Vagina (tissue), 2 donors: ENCODE results near the gene TEX2. TPM values are rescaled to one million over a fixed set of nuclear protein-coding genes. Genes with fewer than 3 reads are reported as not detected.
A peak's percentile ranks its signal among the peaks of the same experiment; 100 is the strongest.
"Not testable (repeated sequence)": the region's sequence is repeated elsewhere in the genome, so short reads cannot be mapped to it uniquely, and the experiment has no call there.

Source experiments
- DNase-seq, 2 donors: peaks; one replicate each; pipeline ENCODE4 v3.0.0-alpha.2; 2017; ENCODE audit errors: extremely low spot score in 2 of 2
- H3K27ac ChIP-seq: fragments of 200-600 bp; sonication (generic); one replicate; pipeline ENCODE4 v1.5.1; 2019
- H3K27me3 ChIP-seq: fragments of 200-600 bp; sonication (generic); one replicate; pipeline ENCODE4 v1.5.1; 2019
- H3K36me3 ChIP-seq, 2 donors: fragments of 200-600 bp; sonication (generic); one replicate each; pipeline ENCODE4 v1.5.1; 2017 to 2019
- H3K4me1 ChIP-seq: fragments of 200-600 bp; sonication (generic); one replicate; pipeline ENCODE4 v1.5.1; 2019
- H3K4me3 ChIP-seq, 2 donors: fragments of 200-600 bp; sonication (generic); 1 replicate in 1 of 2; 2 replicates in 1 of 2; pipeline ENCODE4 v1.5.1; 2016 to 2019
- H3K9me3 ChIP-seq: fragments of 200-600 bp; sonication (generic); one replicate; pipeline ENCODE4 v1.5.1; 2019
- POLR2A ChIP-seq, 2 donors: fragments of 450-650 bp; IDR thresholded peaks; one replicate each; pipeline ENCODE4 v1.6.1; 2017; ENCODE audit warnings: antibody characterized with exemption in 2 of 2, mild to moderate bottlenecking in 2 of 2, moderate library complexity in 2 of 2
- POLR2AphosphoS5 ChIP-seq, 2 donors: sonication (generic); formaldehyde crosslinking; IDR thresholded peaks; one replicate each; pipeline ENCODE4 v1.9.0; 2017; ENCODE audit warnings: antibody characterized with exemption in 2 of 2, mild to moderate bottlenecking in 2 of 2, low read depth in 1 of 2; ENCODE audit not compliant: insufficient read depth in 1 of 2
- intact Hi-C: fragments of 100-400 bp; cut with DNase I; formaldehyde crosslinking; loops from one replicate; pipeline ENCODE4 v1.15.1; 2023
- total RNA-seq: library from RNA; depleted of rRNA; stranded (reverse); fragments of >200 nt; gene quantifications from one replicate; pipeline ENCODE4 v1.2.3, GENCODE V29; 2016
- TF ChIP-seq, protein P1 (sequence below), 3 experiments: fragments of 450-650 bp in 2 of 3; fragments of 200-600 bp in 1 of 3; sonication (generic) in 1 of 3; IDR thresholded peaks; one replicate each; pipeline ENCODE4 v1.5.1; 2017 to 2019; ENCODE audit warnings: antibody characterized with exemption in 3 of 3, mild to moderate bottlenecking in 2 of 3, moderate library complexity in 2 of 3

The TEX2 gene
- total RNA-seq, 1 donor from 2014 or later = 32.4 TPM

DNA sequence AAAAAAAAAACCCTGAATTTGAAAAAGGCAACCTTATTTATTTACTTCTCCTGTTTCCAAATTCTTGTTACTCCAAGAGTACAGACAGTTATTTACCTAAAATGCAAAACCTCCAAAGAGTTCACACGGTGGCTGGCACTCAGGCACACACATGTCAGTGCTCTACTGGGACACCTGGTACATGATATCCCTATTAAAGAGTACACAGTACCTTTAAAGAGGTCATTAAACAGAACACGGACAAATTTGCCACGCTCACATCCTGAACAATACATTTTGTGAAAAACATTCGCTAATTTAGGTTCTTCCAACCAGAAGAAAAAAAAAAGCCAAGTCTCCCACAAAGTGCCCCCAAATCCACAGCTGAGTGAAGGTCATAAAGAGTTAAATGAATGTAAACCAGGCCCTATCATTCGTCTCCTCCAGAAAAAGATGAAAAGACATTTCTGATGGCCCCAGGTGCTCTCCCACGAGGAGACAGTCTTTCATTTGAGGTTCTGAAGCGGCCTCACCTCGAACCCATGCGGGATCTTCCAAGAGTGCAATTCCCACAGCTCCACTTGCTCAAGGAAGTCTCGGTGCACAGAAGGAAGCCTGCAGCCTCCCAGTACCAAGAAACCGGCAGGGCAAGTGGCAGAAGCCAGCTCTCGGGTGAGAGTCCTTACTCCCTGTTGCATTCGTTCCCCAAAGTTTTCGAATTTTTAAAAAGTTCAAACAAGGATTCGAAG, 134.1 kb downstream of the TEX2 start:
- Histone ChIP-seq H3K36me3 (no peaks in the 10 kb centered on the region), H3K4me3 (peak overlapping the region; percentile 82 to 95), H3K27me3 (no peaks in the 10 kb centered on the region), H3K4me1 (peaks cover 51% of the 10 kb centered on the region), H3K27ac (peak overlapping the region; percentile 89), H3K9me3 (no peaks in the 10 kb centered on the region)
- intact Hi-C loops = no loop called here
- DNase-seq = peak in 1 of 2 donors; percentile 86
- TF ChIP-seq POLR2A (IDR thresholded peaks at IDR 0.05) = no peak
- TF ChIP-seq, protein P1, sequence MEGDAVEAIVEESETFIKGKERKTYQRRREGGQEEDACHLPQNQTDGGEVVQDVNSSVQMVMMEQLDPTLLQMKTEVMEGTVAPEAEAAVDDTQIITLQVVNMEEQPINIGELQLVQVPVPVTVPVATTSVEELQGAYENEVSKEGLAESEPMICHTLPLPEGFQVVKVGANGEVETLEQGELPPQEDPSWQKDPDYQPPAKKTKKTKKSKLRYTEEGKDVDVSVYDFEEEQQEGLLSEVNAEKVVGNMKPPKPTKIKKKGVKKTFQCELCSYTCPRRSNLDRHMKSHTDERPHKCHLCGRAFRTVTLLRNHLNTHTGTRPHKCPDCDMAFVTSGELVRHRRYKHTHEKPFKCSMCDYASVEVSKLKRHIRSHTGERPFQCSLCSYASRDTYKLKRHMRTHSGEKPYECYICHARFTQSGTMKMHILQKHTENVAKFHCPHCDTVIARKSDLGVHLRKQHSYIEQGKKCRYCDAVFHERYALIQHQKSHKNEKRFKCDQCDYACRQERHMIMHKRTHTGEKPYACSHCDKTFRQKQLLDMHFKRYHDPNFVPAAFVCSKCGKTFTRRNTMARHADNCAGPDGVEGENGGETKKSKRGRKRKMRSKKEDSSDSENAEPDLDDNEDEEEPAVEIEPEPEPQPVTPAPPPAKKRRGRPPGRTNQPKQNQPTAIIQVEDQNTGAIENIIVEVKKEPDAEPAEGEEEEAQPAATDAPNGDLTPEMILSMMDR (IDR thresholded peaks at IDR 0.05) = no peak
- TF ChIP-seq POLR2AphosphoS5 (IDR thresholded peaks at IDR 0.05; ENCODE audit: insufficient read depth in 1 of 2, low read depth in 1 of 2) = no peak

DNA sequence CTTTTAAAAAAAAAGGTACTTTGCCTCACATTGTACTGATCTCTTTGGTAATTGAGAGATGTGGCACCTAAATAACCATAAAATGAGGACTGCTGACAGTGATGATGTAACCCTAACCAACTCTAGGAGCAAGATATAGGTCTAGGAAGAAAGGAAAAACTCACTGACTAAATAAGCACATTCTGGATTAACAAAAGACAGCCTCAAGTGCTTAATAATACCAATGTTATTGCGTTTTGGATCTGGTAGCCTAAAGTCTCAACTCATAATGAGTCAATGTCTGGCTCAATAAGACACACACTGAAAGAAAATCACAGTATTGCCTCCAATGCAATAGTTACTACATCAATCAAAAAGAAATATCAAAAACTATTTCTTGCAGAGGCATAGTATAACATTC, 136.1 kb downstream of the TEX2 start:
- intact Hi-C loops = no loop called here
- peaks cover 55% of the 10 kb centered on the region for H3K4me1 ChIP-seq

DNA sequence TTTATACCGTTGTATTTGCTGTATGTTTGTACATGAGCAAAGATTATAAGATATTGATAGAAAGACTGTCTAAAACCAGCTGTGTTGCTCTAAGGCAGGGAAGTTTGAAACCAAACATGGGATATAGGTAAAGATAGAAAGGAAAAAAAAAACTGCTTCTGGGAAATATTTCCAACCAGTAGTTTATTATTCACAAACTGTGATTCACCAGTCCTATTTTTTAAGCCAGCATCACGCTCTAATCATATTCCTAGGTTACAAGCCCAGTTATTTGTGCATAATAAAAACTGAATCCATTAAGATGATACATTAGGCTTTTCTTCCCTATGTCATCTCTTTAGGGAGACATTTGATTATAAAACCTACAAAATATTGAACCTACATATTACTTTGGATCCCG, 137.1 kb downstream of the TEX2 start:
- H3K4me1 ChIP-seq = peaks cover 57% of the 10 kb centered on the region
- H3K27me3 ChIP-seq = no peaks in the 10 kb centered on the region
- H3K36me3 ChIP-seq = no peaks in the 10 kb centered on the region
- H3K4me3 ChIP-seq = no peak overlapping the region
- DNase-seq = no peak
- no peaks in the 10 kb centered on the region for H3K9me3 ChIP-seq
- intact Hi-C loops = no loop called here
- H3K27ac ChIP-seq = no peak overlapping the region
- TF ChIP-seq POLR2A (IDR thresholded peaks at IDR 0.05) (no peak), POLR2AphosphoS5 (IDR thresholded peaks at IDR 0.05; ENCODE audit: insufficient read depth in 1 of 2, low read depth in 1 of 2) (no peak)
- TF ChIP-seq, protein P1 (IDR thresholded peaks at IDR 0.05) = no peak

More for the DNA sequence above, 136.1 kb downstream of the TEX2 start:
- TF ChIP-seq POLR2A (IDR thresholded peaks at IDR 0.05) (no peak), POLR2AphosphoS5 (IDR thresholded peaks at IDR 0.05; ENCODE audit: insufficient read depth in 1 of 2, low read depth in 1 of 2) (no peak)
- TF ChIP-seq, protein P1 (IDR thresholded peaks at IDR 0.05) = no peak
- Histone ChIP-seq H3K36me3 (no peaks in the 10 kb centered on the region), H3K27me3 (no peaks in the 10 kb centered on the region), H3K27ac (peak overlapping the region; percentile 89), H3K9me3 (no peaks in the 10 kb centered on the region), H3K4me3 (no peak overlapping the region)
- DNase-seq = no peak

DNA sequence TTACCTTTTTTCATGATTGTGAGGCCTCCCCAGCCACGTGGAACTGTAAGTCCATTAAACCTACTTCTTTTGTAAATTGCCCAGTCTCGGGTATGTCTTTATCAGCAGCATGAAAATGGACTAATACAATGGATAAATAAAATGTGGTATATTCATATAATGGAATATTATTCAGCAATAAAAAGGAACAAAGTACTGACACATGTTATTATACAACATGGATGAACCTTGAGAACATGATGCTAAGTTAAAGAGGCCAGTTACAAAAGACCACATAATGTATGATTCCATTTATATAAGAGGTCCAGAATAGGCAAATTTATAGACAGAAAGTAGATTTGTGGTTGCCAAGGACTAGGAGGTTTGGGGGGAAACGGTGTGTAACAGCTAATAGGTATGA, 138.5 kb downstream of the TEX2 start:
- no peaks in the 10 kb centered on the region for H3K9me3 ChIP-seq
- TF ChIP-seq, protein P1 (IDR thresholded peaks at IDR 0.05) = no peak
- no peak for TF ChIP-seq POLR2A (IDR thresholded peaks at IDR 0.05)
- no peak for TF ChIP-seq POLR2AphosphoS5 (IDR thresholded peaks at IDR 0.05; ENCODE audit: insufficient read depth in 1 of 2, low read depth in 1 of 2)
- H3K36me3 ChIP-seq = no peaks in the 10 kb centered on the region
- intact Hi-C loops = no loop called here
- no peaks in the 10 kb centered on the region for H3K27me3 ChIP-seq
- H3K27ac ChIP-seq = no peak overlapping the region
- H3K4me1 ChIP-seq = peaks cover 55% of the 10 kb centered on the region
- no peak for DNase-seq
- H3K4me3 ChIP-seq = no peak overlapping the region

DNA sequence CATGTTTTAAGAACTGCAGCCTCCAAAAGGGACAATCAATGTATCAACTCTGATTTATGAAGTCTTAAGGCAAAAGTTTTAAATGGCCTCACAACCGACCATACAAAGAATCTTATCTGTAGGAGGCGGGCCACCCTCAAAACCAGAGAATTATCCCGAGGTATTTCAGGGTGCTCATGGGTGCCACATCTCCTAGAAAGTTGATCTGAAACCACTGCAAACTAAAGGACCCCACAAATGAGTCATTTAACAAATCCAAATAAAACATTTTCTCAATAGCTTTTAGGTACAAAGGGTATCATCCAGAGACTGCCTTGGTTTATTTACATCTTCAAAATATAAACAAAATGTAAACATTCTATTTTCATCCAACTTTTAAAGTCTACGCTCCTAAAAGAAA, 139.9 kb downstream of the TEX2 start:
- no peak for DNase-seq
- intact Hi-C loops = no loop called here
- TF ChIP-seq POLR2AphosphoS5 (IDR thresholded peaks at IDR 0.05; ENCODE audit: insufficient read depth in 1 of 2, low read depth in 1 of 2) (no peak), POLR2A (IDR thresholded peaks at IDR 0.05) (no peak)
- TF ChIP-seq, protein P1 (IDR thresholded peaks at IDR 0.05) = no peak

DNA sequence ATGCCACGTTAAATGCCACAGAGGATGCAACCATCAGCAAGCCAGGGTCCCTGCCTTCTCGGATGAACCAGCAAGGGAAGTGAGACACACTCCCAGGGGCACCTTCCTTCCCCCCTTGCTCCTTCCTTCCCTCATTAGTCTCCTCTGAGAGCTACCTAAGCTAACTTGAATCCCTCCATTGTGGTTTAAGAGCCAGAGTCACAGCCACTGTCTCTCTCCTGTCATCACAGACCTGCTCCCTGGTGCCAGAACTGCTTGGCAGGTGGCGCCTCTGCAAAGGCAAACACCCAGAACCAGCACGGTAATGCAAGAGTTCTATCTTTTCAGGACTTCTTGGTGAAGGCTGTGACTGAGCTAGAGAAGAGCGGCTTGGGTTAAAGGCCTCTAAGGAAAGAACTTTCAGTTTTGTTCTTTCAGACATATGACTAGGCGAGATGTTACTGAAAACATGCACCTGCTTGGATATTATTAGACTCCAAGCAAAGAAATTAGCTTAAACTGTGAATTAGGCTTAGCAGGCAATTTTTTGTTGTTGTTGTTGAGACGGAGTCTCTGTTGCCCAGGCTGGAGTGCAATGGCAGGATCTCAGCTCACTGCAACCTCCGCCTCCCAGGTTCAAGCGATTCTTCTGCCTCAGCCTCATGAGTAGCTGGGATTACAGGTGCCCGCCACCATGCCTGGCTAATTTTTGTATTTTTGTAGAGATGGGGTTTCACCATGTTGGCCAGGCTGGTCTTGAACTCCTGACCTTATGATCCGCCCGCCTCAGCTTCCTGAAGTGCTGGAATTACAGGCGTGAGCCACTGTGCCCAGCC, 141.9 kb downstream of the TEX2 start:
- DNase-seq, H3K36me3 ChIP-seq, intact Hi-C loops, H3K27me3 ChIP-seq, H3K4me3 ChIP-seq, H3K9me3 ChIP-seq, H3K27ac ChIP-seq: not testable (repeated sequence)
- peaks cover 53% of the 10 kb centered on the region for H3K4me1 ChIP-seq

More for the DNA sequence above, 139.9 kb downstream of the TEX2 start:
- Histone ChIP-seq H3K4me1 (peaks cover 54% of the 10 kb centered on the region), H3K36me3 (no peaks in the 10 kb centered on the region), H3K27ac (no peak overlapping the region), H3K4me3 (no peak overlapping the region), H3K9me3 (no peaks in the 10 kb centered on the region), H3K27me3 (no peaks in the 10 kb centered on the region)
